GM19240 (cell line): ENCODE results near the gene NCOA7.

Source experiments
- DNase-seq: peaks from one replicate; pipeline ENCODE4 v3.0.0; 2011; ENCODE audit warnings: low spot score; ENCODE audit not compliant: insufficient read length

The NCOA7 gene

GRCh38 chr6:125811259-125811658 lies 20.5 kb downstream of the NCOA7 start:
- no peak for DNase-seq

GRCh38 chr6:125812394-125813292 lies 21.9 kb downstream of the NCOA7 start:
- DNase-seq, result no peak

GRCh38 chr6:125814481-125814880 lies 23.7 kb downstream of the NCOA7 start:
- no peak for DNase-seq

GRCh38 chr6:125815080-125815910 lies 24.5 kb downstream of the NCOA7 start:
- no peak for DNase-seq

GRCh38 chr6:125816828-125817280 lies 26.1 kb downstream of the NCOA7 start:
- no peak for DNase-seq

- DNase-seq, result no peak
Observed at GRCh38 chr6:125818225-125818657, 27.5 kb downstream of the NCOA7 start.

- DNase-seq, result no peak
Observed at GRCh38 chr6:125818772-125819260, 28.1 kb downstream of the NCOA7 start.

GRCh38 chr6:125819535-125820326 lies 29.0 kb downstream of the NCOA7 start:
- DNase-seq, result no peak

GRCh38 chr6:125821825-125822281 lies 31.1 kb downstream of the NCOA7 start:
- DNase-seq, result no peak

GRCh38 chr6:125823180-125823579 lies 32.4 kb downstream of the NCOA7 start:
- DNase-seq, result no peak

- no peak for DNase-seq
Observed at GRCh38 chr6:125824946-125825771, 34.4 kb downstream of the NCOA7 start.

- DNase-seq, result no peak
Observed at GRCh38 chr6:125826695-125827463, 36.1 kb downstream of the NCOA7 start.

GRCh38 chr6:125827788-125828320 lies 37.1 kb downstream of the NCOA7 start:
- no peak for DNase-seq

GRCh38 chr6:125828476-125829039 lies 37.8 kb downstream of the NCOA7 start:
- no peak for DNase-seq

GRCh38 chr6:125829433-125829832 lies 38.7 kb downstream of the NCOA7 start:
- DNase-seq, result no peak

- DNase-seq, result no peak
Observed at GRCh38 chr6:125831659-125832058, 40.9 kb downstream of the NCOA7 start.

GRCh38 chr6:125832391-125833117 lies 41.8 kb downstream of the NCOA7 start:
- DNase-seq, result no peak

- no peak for DNase-seq
Observed at GRCh38 chr6:125834348-125834747, 43.6 kb downstream of the NCOA7 start.
